CD14-positive monocyte (primary cell): ENCODE results near the gene OR51B4. TPM values are rescaled to one million over a fixed set of nuclear protein-coding genes. Genes with fewer than 3 reads are reported as not detected.

Experiments used
- DNase-seq, 3 donors: peaks; one replicate each; pipeline ENCODE4 v3.0.0-alpha.2; 2011 to 2022
- H2AFZ ChIP-seq: 2 replicates; pipeline ENCODE4 v1.6.0; 2012; ENCODE audit warnings: mild to moderate bottlenecking, low read depth, low read length, inconsistent platforms; ENCODE audit not compliant: insufficient read depth, poor library complexity, severe bottlenecking
- H3K27ac ChIP-seq, 2 donors: 1 replicate in 1 of 2; 2 replicates in 1 of 2; pipeline ENCODE4 v1.5.1; 2012 to 2013; ENCODE audit warnings: low read length in 2 of 2, control low read depth in 1 of 2, inconsistent platforms in 1 of 2, low read depth in 1 of 2, mild to moderate bottlenecking in 1 of 2
- H3K27me3 ChIP-seq, 2 donors: one replicate each; pipeline versions ENCODE4 v1.6.0 to v1.6.1; 2011 to 2013; ENCODE audit warnings: low read length in 2 of 2; ENCODE audit not compliant: control insufficient read depth in 2 of 2, insufficient read depth in 2 of 2
- H3K36me3 ChIP-seq, 2 donors: replicated peaks in 1 of 2; 1 replicate in 1 of 2; 2 replicates in 1 of 2; pipeline versions ENCODE4 v1.5.1 to v1.6.1; 2012 to 2013; ENCODE audit warnings: low read length in 2 of 2, control low read depth in 1 of 2, inconsistent platforms in 1 of 2, mild to moderate bottlenecking in 1 of 2; ENCODE audit not compliant: insufficient read depth in 2 of 2, control insufficient read depth in 1 of 2
- H3K4me1 ChIP-seq, 2 donors: 1 replicate in 1 of 2; 2 replicates in 1 of 2; pipeline versions ENCODE4 v1.5.1 to v1.6.1; 2012 to 2013; ENCODE audit warnings: low read length in 2 of 2, control low read depth in 1 of 2, inconsistent platforms in 1 of 2, mild to moderate bottlenecking in 1 of 2, moderate library complexity in 1 of 2; ENCODE audit not compliant: insufficient read depth in 2 of 2, control insufficient read depth in 1 of 2
- H3K4me2 ChIP-seq: replicated peaks from 2 replicates; pipeline ENCODE3; 2012; ENCODE audit warnings: low read length, moderate library complexity, mild to moderate bottlenecking; ENCODE audit not compliant: poor library complexity, severe bottlenecking; ENCODE audit errors: extremely low read depth
- H3K4me3 ChIP-seq, 3 experiments: fragments of 200-600 bp in 1 of 3; sonication (generic) in 1 of 3; replicated peaks in 1 of 3; 1 replicate in 2 of 3; 2 replicates in 1 of 3; pipeline ENCODE4 v1.5.1; 2011 to 2013; ENCODE audit warnings: low read length in 3 of 3, mild to moderate bottlenecking in 3 of 3, control low read depth in 2 of 3, low read depth in 2 of 3, inconsistent platforms in 1 of 3, moderate library complexity in 1 of 3
- H3K79me2 ChIP-seq: 2 replicates; pipeline ENCODE4 v1.6.0; 2012; ENCODE audit warnings: mild to moderate bottlenecking, control low read depth, inconsistent platforms, low read length, moderate library complexity; ENCODE audit not compliant: insufficient read depth
- H3K9ac ChIP-seq: 2 replicates; pipeline ENCODE4 v1.6.0; 2017; ENCODE audit warnings: low read length, mild to moderate bottlenecking; ENCODE audit not compliant: insufficient read depth, poor library complexity, severe bottlenecking
- H3K9me3 ChIP-seq, 2 donors: replicated peaks in 1 of 2; 1 replicate in 1 of 2; 2 replicates in 1 of 2; pipeline versions ENCODE4 v1.5.1 to v1.6.1; 2012 to 2013; ENCODE audit warnings: low read length in 2 of 2, control low read depth in 1 of 2; ENCODE audit not compliant: control insufficient read depth in 1 of 2, insufficient read depth in 1 of 2
- H4K20me1 ChIP-seq: 2 replicates; pipeline ENCODE4 v1.6.0; 2012; ENCODE audit warnings: mild to moderate bottlenecking, low read length, control low read depth, moderate library complexity; ENCODE audit not compliant: insufficient read depth
- H3K27ac Mint-ChIP-seq, 7 donors: one replicate each; pipeline ENCODE4 v1.8.0; 2020; ENCODE audit warnings: mild to moderate bottlenecking in 7 of 7, mixed read lengths in 7 of 7, moderate library complexity in 6 of 7, inconsistent platforms in 2 of 7
- H3K27me3 Mint-ChIP-seq, 3 donors: one replicate each; pipeline ENCODE4 v1.8.0; 2021 to 2022; ENCODE audit warnings: low read depth in 3 of 3, mild to moderate bottlenecking in 3 of 3, mixed read lengths in 3 of 3, moderate library complexity in 3 of 3, inconsistent platforms in 1 of 3
- H3K36me3 Mint-ChIP-seq, 2 donors: one replicate each; pipeline ENCODE4 v1.8.0; 2020; ENCODE audit warnings: mixed read lengths in 2 of 2, inconsistent platforms in 1 of 2, mild to moderate bottlenecking in 1 of 2
- H3K4me1 Mint-ChIP-seq: one replicate; pipeline ENCODE4 v1.8.0; 2020; ENCODE audit warnings: mild to moderate bottlenecking, mixed read lengths
- H3K4me3 Mint-ChIP-seq, 2 donors: one replicate each; pipeline ENCODE4 v1.8.0; 2020; ENCODE audit warnings: mild to moderate bottlenecking in 2 of 2, mixed read lengths in 2 of 2, moderate library complexity in 1 of 2
- H3K9me3 Mint-ChIP-seq, 7 donors: one replicate each; pipeline ENCODE4 v1.8.0; 2020 to 2022; ENCODE audit warnings: mixed read lengths in 7 of 7, mild to moderate bottlenecking in 6 of 7, moderate library complexity in 6 of 7, inconsistent platforms in 2 of 7
- CTCF ChIP-seq: fragments of 200-600 bp; IDR thresholded peaks from one replicate; pipeline ENCODE4 v1.8.0; 2022; ENCODE audit warnings: antibody characterized with exemption, mild to moderate bottlenecking
- WGBS: methylation state at CpG from one replicate; pipeline ENCODE4 v1.1.5; 2013; ENCODE audit warnings: missing lambda C conversion rate; ENCODE audit not compliant: insufficient coverage; 5-methylcytosine and 5-hydroxymethylcytosine counted together
- intact Hi-C, 2 donors: fragments of 100-400 bp; cut with micrococcal nuclease; formaldehyde crosslinking; loops; one replicate each; pipeline versions ENCODE4 v1.15.0 to v1.15.1; 2023
- polyA plus RNA-seq, 3 donors: library from polyadenylated mRNA; depleted of rRNA in 1 of 3; unstranded in 2 of 3; stranded (reverse) in 1 of 3; fragments of 300-500 nt in 2 of 3; fragments of >200 nt in 1 of 3; fragmentation: Illumina TruSeq in 2 of 3; gene quantifications; 1 replicate in 2 of 3; 2 replicates in 1 of 3; pipeline ENCODE4 v1.2.3, GENCODE V29; 2012 to 2021

OR51B4 gene
- polyA plus RNA-seq, 3 donors, result not detected

GRCh38 chr11:5280582-5281102, 21.1 kb downstream of the OR51B4 start:
- Histone ChIP-seq H4K20me1 (no peaks in the 10 kb centered on the region), H3K79me2 (no peaks in the 10 kb centered on the region), H2AFZ (no peak overlapping the region), H3K4me1 (peaks cover 0 to 4% of the 10 kb centered on the region in 2 donors), H3K27me3 (no peaks in the 10 kb centered on the region), H3K27ac (no peak overlapping the region), H3K9ac (no peak overlapping the region), H3K9me3 (no peaks in the 10 kb centered on the region), H3K4me3 (no peak overlapping the region), H3K36me3 (no peaks in the 10 kb centered on the region), H3K4me2 (no peak overlapping the region)
- intact Hi-C loops, result no loop called here
- H3K4me1 Mint-ChIP-seq, result peaks cover 4% of the 10 kb centered on the region
- peak; percentile 43 to 83 (median 52) for DNase-seq
- H3K27me3 Mint-ChIP-seq, result peaks cover 0 to 3% (median 1%) of the 10 kb centered on the region in 3 donors
- H3K9me3 Mint-ChIP-seq, result peaks cover 0 to 3% (median under 1%) of the 10 kb centered on the region in 7 donors
- H3K4me3 Mint-ChIP-seq, result no peak overlapping the region
- TF ChIP-seq CTCF, result no peak
- WGBS, result 28% methylated on average over 2 of the region's 3 CpGs
- no peaks in the 10 kb centered on the region for H3K36me3 Mint-ChIP-seq
- H3K27ac Mint-ChIP-seq, result peak overlapping the region in 2 of 7 donors; percentile 67 to 77

GRCh38 chr11:5279471-5280090, 22.2 kb downstream of the OR51B4 start:
- Histone ChIP-seq H3K79me2 (no peaks in the 10 kb centered on the region), H3K27ac (no peak overlapping the region), H2AFZ (no peak overlapping the region), H3K27me3 (no peaks in the 10 kb centered on the region), H3K4me2 (no peak overlapping the region), H3K9me3 (no peaks in the 10 kb centered on the region), H3K36me3 (no peaks in the 10 kb centered on the region), H3K9ac (no peak overlapping the region), H4K20me1 (no peaks in the 10 kb centered on the region), H3K4me3 (no peak overlapping the region), H3K4me1 (peaks cover 0 to 4% of the 10 kb centered on the region in 2 donors)
- intact Hi-C loops, result no loop called here
- Mint-ChIP-seq H3K27me3 (peaks cover 0 to 3% (median 1%) of the 10 kb centered on the region in 3 donors), H3K4me3 (no peak overlapping the region), H3K4me1 (peaks cover 4% of the 10 kb centered on the region), H3K9me3 (peaks cover 0 to 3% (median 0%) of the 10 kb centered on the region in 7 donors), H3K36me3 (no peaks in the 10 kb centered on the region), H3K27ac (no peak overlapping the region)
- WGBS, result 100% methylated on average over 1 of the region's 4 CpGs
- no peak for TF ChIP-seq CTCF
- DNase-seq, result no peak
